ENCODE measurements around the gene ABAT.

DNA sequence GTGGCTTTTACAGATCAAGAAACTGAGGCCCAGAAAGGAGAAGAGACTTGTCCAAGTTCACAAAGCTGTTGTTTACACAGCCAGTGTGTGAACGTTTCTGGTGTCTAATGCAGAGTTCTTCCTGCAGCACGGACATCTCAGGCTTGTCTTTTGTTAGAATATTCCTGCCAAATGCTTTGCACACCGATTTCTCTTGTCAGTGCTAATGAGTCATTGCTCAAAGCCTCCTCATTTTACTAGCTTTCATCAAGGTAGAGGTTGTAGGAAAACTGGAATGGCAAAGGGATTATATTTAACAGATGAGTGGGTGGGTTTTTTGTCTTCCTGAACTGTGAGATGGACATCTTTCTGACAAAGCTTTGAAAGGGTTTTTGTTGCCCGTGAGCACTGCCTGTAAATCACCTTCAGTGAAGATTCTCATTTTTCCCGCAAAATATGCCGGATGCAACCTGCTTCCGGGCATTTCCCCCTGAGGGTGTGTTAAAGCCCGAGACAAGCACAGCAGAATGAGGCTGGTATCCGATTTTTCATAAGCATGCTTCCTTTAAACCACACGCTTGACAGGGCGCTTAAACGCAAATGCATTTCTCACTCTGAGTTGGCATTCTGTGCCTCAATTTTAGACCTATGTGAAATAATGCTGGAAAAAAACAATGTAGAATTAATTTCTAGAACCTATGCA is 137.9 kb downstream of the ABAT start:
- TF ChIP-seq, protein P1, sequence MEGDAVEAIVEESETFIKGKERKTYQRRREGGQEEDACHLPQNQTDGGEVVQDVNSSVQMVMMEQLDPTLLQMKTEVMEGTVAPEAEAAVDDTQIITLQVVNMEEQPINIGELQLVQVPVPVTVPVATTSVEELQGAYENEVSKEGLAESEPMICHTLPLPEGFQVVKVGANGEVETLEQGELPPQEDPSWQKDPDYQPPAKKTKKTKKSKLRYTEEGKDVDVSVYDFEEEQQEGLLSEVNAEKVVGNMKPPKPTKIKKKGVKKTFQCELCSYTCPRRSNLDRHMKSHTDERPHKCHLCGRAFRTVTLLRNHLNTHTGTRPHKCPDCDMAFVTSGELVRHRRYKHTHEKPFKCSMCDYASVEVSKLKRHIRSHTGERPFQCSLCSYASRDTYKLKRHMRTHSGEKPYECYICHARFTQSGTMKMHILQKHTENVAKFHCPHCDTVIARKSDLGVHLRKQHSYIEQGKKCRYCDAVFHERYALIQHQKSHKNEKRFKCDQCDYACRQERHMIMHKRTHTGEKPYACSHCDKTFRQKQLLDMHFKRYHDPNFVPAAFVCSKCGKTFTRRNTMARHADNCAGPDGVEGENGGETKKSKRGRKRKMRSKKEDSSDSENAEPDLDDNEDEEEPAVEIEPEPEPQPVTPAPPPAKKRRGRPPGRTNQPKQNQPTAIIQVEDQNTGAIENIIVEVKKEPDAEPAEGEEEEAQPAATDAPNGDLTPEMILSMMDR (IDR thresholded peaks at IDR 0.05; ENCODE audit: low read length) = no peak
- TF ChIP-seq EZH2 (IDR thresholded peaks at IDR 0.05; ENCODE audit: borderline replicate concordance, low read length) = no peak

Data from OCI-LY1 (cell line).